Tibial nerve (tissue), 3 donors: Measurements from ENCODE around the gene CCDC18.

Experiments
- CTCF ChIP-seq, 5 experiments: fragments of 200-600 bp in 3 of 5; fragments of 450-650 bp in 2 of 5; sonication (generic) in 3 of 5; IDR thresholded peaks; one replicate each; pipeline ENCODE4 v1.5.1; 2016 to 2019; ENCODE audit warnings: antibody characterized with exemption in 5 of 5, mild to moderate bottlenecking in 3 of 5, moderate library complexity in 2 of 5
- POLR2A ChIP-seq, 2 donors: fragments of 450-650 bp; IDR thresholded peaks; one replicate each; pipeline ENCODE4 v1.6.1; 2017; ENCODE audit warnings: antibody characterized with exemption in 2 of 2, mild to moderate bottlenecking in 2 of 2, moderate library complexity in 2 of 2

GRCh38 chr1:93151474-93151873, 29.1 kb upstream of the CCDC18 start:
- TF ChIP-seq POLR2A (IDR thresholded peaks at IDR 0.05) (no peak), CTCF (IDR thresholded peaks at IDR 0.05) (no peak)
